OCI-LY3 (cell line): ENCODE results near the gene DERA.

ENCODE experiments used
- H2AFZ ChIP-seq: fragments of 200-600, 300-600 bp; shearing (Covaris generic); 2 replicates; pipeline ENCODE4 v1.6.0; 2014; ENCODE audit warnings: antibody characterized with exemption, low read depth, low read length
- H3K27ac ChIP-seq: fragments of 200-600, 300-600 bp; sonication (generic); 2 replicates; pipeline ENCODE4 v1.5.1; 2014; ENCODE audit warnings: mild to moderate bottlenecking, low read length, moderate library complexity, mixed read lengths
- H3K27me3 ChIP-seq: fragments of 200-600, 300-600 bp; sonication (generic); 2 replicates; pipeline ENCODE4 v1.6.1; 2014; ENCODE audit warnings: low read depth, low read length, mixed read lengths
- H3K36me3 ChIP-seq: fragments of 200-600, 300-600 bp; sonication (generic); replicated peaks from 2 replicates; pipeline ENCODE3; 2014; ENCODE audit warnings: low read depth, low read length, mixed read lengths
- H3K4me1 ChIP-seq: fragments of 300-600, 200-600 bp; sonication (generic); 2 replicates; pipeline ENCODE4 v1.6.1; 2014; ENCODE audit warnings: low read length, mixed read lengths
- H3K4me2 ChIP-seq: fragments of 200-600, 300-600 bp; sonication (generic); 2 replicates; pipeline ENCODE4 v1.6.1; 2014; ENCODE audit warnings: low read length, mixed read lengths
- H3K4me3 ChIP-seq: fragments of 300-600, 200-600 bp; sonication (generic); 2 replicates; pipeline ENCODE4 v1.5.1; 2014; ENCODE audit warnings: antibody characterized with exemption, mild to moderate bottlenecking, low read length, moderate library complexity
- H3K79me2 ChIP-seq: fragments of 300-600, 200-600 bp; shearing (Covaris generic); 2 replicates; pipeline ENCODE4 v1.6.1; 2014; ENCODE audit warnings: mild to moderate bottlenecking, low read length, mixed read lengths
- H3K9ac ChIP-seq: fragments of 300-600, 200-600 bp; shearing (Covaris generic); 2 replicates; pipeline ENCODE4 v1.6.0; 2014; ENCODE audit warnings: mild to moderate bottlenecking, low read length, moderate library complexity
- H3K9me3 ChIP-seq: fragments of 200-600, 300-600 bp; shearing (Covaris generic); 2 replicates; pipeline ENCODE4 v1.6.1; 2014; ENCODE audit warnings: low read length, mixed read lengths; ENCODE audit not compliant: insufficient read depth
- H4K20me1 ChIP-seq: fragments of 200-600, 300-600 bp; sonication (generic); 2 replicates; pipeline ENCODE4 v1.6.1; 2016; ENCODE audit warnings: low read length, mixed read lengths; ENCODE audit not compliant: insufficient read depth
- EZH2phosphoT487 ChIP-seq: fragments of 200-600 bp; shearing (Covaris generic); IDR thresholded peaks from 2 replicates; pipeline ENCODE4 v1.6.1; 2018; ENCODE audit warnings: antibody characterized with exemption, mixed run types, low read depth
- TF ChIP-seq, protein P1 (sequence below): fragments of 200-600, 300-600 bp; sonication (generic); IDR thresholded peaks from 2 replicates; pipeline ENCODE4 v1.5.1; 2014; ENCODE audit warnings: antibody characterized with exemption, low read length, low read depth

Gene DERA

DNA sequence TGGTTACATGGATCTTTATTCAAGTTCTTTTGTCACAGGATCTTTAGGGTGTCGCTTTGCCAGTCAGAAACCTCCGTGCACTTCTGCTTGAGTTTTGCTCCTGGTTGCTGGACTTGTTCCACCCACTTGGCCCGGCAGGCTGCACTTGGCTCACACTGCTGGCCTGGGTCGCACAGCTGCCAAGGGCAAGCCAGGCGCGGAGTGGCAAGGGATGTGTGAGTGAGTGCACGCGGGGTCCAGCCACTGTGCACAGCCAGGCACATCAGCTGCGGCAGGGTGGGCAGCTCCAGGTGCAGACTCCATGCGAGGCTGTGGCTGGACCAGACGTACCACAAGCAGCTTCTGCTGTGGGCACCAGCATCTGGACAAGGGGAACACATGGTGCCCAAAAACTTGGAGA, 76.6 kb downstream of the DERA start:
- peaks cover 9% of the 10 kb centered on the region for H3K36me3 ChIP-seq
- H3K27ac ChIP-seq = no peak overlapping the region
- no peak overlapping the region for H3K9ac ChIP-seq

DNA sequence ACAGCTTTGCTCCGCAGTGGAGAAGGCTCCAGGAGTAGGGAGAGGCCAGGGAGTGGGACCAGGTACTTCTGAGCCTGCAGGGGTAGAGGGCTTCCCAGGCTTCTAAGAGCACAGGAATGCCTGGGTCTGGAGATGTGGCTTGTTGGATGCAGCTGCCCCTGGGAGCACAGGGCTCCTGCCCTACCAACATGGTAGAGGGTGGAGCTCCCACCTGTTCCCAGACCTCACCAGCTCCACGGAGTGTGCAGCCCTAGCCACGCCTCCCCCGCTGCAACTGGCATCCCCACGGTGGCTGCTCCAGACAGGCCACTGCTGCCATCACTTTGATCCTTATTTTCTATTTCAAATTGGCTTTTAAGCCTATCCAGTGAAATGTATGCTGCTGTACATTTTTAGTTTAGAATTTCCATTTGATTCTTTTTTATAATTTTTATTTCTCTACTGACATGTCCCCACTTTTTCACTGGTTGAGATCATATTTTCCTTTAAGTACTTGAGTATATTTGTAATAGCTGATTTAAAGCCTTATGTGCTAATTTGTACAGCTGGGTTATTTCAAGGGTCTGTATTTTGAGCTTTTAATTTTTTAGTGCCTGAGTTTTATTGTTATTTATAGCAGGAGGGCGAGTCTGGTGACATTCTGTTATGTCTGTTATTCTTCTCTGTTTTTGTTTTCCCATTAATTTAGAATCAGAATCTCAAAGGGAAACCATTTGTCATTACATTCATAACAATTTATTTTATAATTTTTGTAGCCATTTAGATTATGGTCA, 78.0 kb downstream of the DERA start:
- Histone ChIP-seq H3K36me3 (peaks cover 9% of the 10 kb centered on the region), H2AFZ (no peak overlapping the region), H3K79me2 (no peaks in the 10 kb centered on the region), H3K4me2 (no peak overlapping the region), H3K4me3 (no peak overlapping the region), H4K20me1 (0 out of 2 replicates have a peak, but pooled peaks cover 3% of the 10 kb centered on the region), H3K27me3 (no peaks in the 10 kb centered on the region), H3K27ac (no peak overlapping the region), H3K9ac (no peak overlapping the region), H3K4me1 (peaks cover 6% of the 10 kb centered on the region), H3K9me3 (no peaks in the 10 kb centered on the region)
- TF ChIP-seq, protein P1, sequence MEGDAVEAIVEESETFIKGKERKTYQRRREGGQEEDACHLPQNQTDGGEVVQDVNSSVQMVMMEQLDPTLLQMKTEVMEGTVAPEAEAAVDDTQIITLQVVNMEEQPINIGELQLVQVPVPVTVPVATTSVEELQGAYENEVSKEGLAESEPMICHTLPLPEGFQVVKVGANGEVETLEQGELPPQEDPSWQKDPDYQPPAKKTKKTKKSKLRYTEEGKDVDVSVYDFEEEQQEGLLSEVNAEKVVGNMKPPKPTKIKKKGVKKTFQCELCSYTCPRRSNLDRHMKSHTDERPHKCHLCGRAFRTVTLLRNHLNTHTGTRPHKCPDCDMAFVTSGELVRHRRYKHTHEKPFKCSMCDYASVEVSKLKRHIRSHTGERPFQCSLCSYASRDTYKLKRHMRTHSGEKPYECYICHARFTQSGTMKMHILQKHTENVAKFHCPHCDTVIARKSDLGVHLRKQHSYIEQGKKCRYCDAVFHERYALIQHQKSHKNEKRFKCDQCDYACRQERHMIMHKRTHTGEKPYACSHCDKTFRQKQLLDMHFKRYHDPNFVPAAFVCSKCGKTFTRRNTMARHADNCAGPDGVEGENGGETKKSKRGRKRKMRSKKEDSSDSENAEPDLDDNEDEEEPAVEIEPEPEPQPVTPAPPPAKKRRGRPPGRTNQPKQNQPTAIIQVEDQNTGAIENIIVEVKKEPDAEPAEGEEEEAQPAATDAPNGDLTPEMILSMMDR = no peak
- TF ChIP-seq EZH2phosphoT487 = no peak

More for the DNA sequence above, 76.6 kb downstream of the DERA start:
- H3K79me2 ChIP-seq = no peaks in the 10 kb centered on the region
- no peaks in the 10 kb centered on the region for H3K9me3 ChIP-seq
- H4K20me1 ChIP-seq = 0 out of 2 replicates have a peak, but pooled peaks cover 3% of the 10 kb centered on the region
- no peak for TF ChIP-seq EZH2phosphoT487
- TF ChIP-seq, protein P1 = no peak
- H3K4me1 ChIP-seq = peaks cover 6% of the 10 kb centered on the region
- H3K27me3 ChIP-seq = no peaks in the 10 kb centered on the region
- H2AFZ ChIP-seq = no peak overlapping the region
- H3K4me3 ChIP-seq = no peak overlapping the region
- H3K4me2 ChIP-seq = no peak overlapping the region

DNA sequence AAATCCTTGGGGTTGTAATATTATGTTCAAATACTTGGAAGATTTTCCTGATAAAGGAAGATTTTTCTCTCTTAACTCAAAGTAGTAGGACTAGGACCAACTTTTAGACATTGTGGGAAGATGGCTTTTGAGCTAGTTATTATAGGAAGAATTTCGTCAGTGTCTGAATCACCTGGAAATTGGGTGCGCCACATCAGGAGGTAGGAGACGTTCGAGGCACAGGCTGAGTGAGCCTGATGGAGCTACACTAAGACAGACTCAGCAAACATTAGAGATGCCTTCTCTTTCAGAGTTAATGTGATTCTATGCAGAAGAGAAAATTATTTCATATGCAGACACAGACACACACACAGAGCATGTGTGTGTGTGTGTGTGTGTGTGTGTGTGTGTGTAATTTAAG, 84.7 kb downstream of the DERA start:
- H3K79me2 ChIP-seq = no peaks in the 10 kb centered on the region
- no peak overlapping the region for H3K9ac ChIP-seq
- no peak overlapping the region for H2AFZ ChIP-seq
- no peak overlapping the region for H3K4me3 ChIP-seq
- no peaks in the 10 kb centered on the region for H3K9me3 ChIP-seq
- H3K27ac ChIP-seq = no peak overlapping the region
- H3K36me3 ChIP-seq = no peaks in the 10 kb centered on the region
- TF ChIP-seq EZH2phosphoT487 = no peak
- TF ChIP-seq, protein P1 = no peak
- H3K4me2 ChIP-seq = no peak overlapping the region
- no peaks in the 10 kb centered on the region for H3K4me1 ChIP-seq
- no peaks in the 10 kb centered on the region for H4K20me1 ChIP-seq
- no peaks in the 10 kb centered on the region for H3K27me3 ChIP-seq

DNA sequence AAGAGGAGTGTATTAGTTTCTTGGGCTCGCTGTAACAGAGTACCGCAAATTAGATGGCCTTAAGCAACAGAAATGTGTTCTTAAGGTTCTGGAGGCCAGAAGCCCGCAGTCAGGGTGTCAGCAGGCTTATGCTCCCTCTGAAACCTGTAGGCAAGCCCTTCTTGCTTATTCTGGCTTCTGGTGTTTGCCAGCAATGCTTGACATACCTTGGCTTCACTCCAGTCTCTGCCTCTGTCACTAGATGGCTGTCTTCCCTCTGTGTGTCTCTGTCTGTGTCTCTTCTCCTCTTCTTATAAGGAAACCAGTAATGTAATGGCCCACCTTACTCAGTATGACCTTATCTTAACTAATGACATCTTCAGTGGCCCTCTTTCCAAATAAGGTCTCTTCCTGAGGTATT, 85.1 kb downstream of the DERA start:
- no peak overlapping the region for H3K27ac ChIP-seq
- H3K79me2 ChIP-seq = no peaks in the 10 kb centered on the region
- H2AFZ ChIP-seq = no peak overlapping the region
- H3K9ac ChIP-seq = no peak overlapping the region
- H3K36me3 ChIP-seq = no peaks in the 10 kb centered on the region
- H3K4me1 ChIP-seq = no peaks in the 10 kb centered on the region
- TF ChIP-seq, protein P1 = peak; percentile 12; the same call in 1 of the 2 replicates
- TF ChIP-seq EZH2phosphoT487 = no peak
- H3K27me3 ChIP-seq = no peaks in the 10 kb centered on the region
- no peak overlapping the region for H3K4me2 ChIP-seq
- no peaks in the 10 kb centered on the region for H3K9me3 ChIP-seq
- no peak overlapping the region for H3K4me3 ChIP-seq
- H4K20me1 ChIP-seq = no peaks in the 10 kb centered on the region
